ENCODE results near the gene EED.

Gene EED

DNA sequence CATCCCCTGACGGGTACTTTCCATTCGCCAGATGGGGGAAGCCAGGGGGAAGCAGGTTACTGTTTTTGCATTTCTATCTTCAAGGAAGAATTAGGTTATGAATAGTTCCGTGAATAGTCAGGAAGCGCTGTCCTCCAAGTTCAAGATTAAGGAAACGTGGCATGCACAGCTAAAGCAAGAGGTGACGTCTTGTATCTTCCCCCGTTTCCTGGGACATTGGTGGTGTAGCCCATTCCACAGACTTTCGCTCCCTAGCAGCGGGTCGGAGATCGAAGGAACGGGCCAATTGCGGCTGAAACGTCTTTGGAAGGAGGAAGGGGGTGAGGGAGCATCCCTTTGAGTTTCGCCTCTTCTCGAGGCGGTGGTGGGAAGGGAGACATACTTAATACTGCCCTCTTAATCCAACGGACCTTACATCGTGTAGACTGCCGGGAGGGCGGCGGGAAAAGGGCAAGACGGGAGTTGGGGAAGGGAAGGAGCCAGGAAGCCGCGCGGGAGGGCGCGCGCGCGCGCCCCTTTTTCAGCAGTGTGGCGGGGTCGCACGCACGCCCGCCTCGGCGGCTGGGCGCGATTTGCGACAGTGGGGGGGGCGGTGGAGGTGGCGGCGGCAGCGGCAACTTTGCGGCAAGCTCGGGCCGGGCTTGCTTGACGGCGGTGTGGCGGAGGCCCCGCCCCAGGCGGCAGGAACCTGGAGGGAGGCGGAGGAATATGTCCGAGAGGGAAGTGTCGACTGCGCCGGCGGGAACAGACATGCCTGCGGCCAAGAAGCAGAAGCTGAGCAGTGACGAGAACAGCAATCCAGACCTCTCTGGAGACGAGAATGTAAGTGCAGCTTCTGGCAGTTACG lies at the start of gene EED:
TSS of gene EED (plus strand) at position 232 of the 847 bp plus-strand sequence. CDS start at position 709, 477 bp downstream.
- DNase-seq = peak; percentile 99

GRCh38 chr11:86194998-86195397 lies 49.6 kb upstream of the EED start:
- DNase-seq = no peak

DNA sequence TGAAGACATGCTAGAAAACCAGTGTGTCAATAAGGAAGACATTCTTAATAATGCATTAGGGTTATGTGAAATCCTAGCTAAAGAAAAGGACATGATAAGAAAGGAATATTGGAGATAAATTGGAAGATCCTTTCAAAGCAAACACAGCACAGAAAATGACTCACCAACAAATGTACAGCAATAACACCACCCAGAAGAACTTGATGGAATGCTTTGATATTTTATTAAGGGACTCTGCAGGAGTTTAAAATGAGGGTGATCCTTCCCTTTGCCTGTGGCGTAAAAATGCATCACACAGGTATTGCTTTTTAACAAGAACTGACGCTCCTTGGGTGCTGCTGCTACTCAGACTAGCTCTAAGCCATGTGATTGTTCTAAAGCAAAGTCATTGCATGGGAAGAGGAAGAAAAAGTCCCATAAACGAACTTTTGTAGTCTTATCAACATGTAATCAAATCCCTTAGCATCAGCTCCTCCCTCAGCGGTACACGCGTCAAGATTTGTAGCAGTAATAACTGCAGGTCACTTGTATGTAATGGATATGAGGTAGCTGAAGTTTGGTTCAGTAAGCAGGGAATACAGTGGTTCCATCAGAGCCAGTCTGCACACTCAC lies 48.4 kb upstream of the EED start:
- no peak for DNase-seq

- DNase-seq = no peak
These were observed 47.6 kb upstream of the EED start for GRCh38 chr11:86196913-86197312.

DNA sequence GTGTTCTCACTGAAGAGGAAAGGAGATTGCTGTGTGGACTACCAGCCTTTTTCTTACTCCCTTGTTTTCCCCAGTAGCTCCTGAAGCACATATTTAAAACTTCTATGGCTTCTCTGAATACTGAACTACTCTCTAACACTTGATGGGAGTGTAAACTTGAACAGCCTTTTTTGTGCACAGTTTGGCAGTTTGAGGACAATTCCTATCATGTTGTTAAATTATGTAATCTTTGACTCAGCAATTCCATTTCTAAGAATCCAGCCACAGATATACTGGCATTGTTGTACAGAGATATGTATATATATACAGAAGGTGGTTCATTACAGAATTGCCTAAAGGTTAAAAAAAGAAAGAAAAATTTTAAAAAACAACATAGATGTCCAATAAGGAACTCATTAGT lies 47.1 kb upstream of the EED start:
- DNase-seq = no peak

- DNase-seq = no peak
These were observed 46.4 kb upstream of the EED start for GRCh38 chr11:86198139-86198538.

DNA sequence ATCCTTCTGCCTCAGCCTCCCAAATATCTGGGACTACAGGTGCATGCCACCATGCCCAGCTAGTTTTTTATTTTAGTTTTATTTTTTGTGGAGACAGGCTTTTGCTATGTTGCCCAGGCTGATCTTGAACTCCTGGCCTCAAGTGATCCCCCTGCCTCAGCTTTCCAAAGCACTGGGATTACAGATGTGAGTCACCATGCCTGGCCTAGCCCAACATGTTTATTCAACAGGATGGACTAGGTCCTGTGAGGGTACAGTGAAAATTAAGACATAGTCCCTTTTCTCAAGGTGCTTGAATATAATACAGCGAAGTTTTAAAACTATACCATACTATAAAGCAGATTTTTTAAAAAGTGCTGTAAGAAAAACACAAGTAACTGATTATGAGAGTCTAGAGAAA lies 45.2 kb upstream of the EED start:
- DNase-seq = no peak

GRCh38 chr11:86201371-86201884 lies 43.1 kb upstream of the EED start:
- no peak for DNase-seq

DNA sequence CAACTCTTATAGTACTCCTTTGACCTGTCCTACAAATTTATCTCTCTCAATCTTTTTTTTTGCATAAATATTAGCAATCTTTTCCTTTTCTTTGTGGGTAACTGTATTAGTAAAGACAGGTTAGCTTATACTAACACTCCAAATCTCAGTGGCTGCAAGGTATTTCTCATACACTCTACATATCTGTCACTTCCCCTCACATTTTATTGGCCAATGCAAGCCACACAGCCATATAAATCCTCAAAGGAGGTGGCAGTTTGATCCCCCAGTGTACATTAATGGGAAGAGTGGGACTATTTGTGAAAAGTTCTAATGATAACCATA lies 42.6 kb upstream of the EED start:
- no peak for DNase-seq

DNA sequence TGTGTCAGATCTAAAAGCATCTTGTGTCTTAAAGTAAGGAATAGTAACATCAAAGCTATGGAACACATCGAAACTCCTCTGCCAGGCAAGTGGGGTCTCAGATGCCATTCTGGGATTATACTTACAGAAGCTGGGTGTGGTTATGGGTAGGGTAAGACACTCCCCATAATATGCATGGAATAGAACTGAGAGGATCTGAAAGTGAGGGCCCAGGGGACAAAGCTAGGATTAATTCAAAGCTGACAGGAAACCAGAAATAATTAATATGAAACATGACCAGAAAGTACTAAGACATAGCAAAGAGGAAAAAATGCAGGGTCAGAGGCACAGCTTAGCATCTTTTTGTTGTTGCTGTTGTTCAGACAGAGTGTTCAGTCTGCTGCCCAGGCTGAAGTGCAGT lies 40.2 kb upstream of the EED start:
- no peak for DNase-seq

DNA sequence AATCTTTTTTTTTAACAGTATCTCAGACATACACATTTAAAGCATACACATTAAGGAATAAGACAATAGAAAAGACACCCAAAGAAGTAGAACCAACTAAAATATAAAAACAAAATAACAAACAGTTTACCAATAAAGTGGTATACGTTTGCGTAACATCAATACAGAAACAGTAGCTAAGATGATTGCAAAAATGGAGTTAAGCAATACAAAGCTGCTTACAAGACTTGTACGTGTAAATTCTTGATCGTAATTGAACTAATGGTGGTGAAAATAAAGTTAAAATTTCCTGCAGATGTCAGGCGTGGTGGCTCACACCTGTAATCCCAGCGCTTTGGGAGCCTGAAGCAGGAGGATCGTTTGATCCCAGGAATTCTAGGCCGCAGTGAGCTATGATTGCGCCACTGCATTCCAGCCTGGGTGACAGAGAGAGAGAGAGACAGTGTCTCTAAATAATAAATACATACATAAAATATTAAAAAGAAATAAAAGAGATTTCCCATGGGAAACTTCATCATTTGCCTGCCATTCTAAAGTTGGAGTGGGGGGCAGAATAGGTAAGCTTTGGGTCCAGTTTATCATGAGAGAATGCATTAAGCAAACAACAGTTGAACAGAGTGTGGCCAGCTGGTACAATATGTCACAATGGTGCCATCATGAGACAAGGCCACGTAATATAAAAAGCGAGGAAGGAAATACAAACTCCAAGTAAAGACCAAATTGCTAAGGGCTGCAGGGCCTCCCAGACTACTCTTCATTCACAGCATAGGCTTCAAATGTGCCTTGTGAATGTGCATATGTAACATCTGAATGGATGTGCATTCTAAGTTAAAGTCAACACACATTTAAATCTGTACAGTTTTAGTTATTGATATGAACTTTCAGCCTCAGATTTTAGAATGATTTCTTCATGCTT lies 38.9 kb upstream of the EED start:
- DNase-seq = no peak

GRCh38 chr11:86206337-86206695 lies 38.2 kb upstream of the EED start:
- no peak for DNase-seq

- DNase-seq = no peak
These were observed 37.1 kb upstream of the EED start for GRCh38 chr11:86207413-86207812.

DNA sequence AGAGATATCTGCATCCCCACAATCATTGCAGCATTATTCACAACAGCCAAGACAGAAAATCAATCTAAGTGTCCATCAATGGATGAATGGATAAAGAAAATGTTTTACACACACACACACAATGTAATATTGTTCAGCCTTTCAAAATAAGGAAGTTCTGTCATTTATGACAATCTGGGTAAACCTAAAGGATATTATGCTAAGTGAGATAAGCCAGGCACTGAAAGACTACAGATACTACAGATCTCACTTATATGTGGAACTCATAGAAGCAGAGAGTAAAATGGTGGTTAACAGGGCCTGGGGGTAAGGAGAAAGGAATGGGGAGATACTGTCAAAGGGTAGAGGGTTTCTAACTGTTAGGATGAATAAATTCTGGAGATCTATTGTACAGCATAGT lies 36.0 kb upstream of the EED start:
- no peak for DNase-seq

- no peak for DNase-seq
These were observed 34.5 kb upstream of the EED start for GRCh38 chr11:86209806-86210657.

GRCh38 chr11:86210898-86211297 lies 33.7 kb upstream of the EED start:
- no peak for DNase-seq

DNA sequence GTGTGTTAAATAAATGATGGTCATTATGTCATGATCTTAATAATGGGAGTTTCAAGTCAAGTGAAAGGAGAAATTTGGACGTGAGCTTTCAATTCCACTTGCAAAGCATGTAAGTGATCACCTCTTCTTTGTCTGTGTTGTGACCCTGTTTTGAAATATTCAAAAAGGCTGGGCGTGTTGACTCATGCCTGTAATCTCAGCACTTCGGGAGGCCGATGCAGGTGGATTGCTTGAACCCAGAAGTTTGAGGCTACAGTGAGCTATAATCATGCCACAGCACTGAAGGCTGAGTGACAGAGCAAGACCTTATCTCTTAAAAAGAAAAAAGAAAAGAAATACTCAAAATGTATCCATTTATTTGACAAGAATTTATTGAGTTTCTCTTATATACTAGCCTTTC lies 32.9 kb upstream of the EED start:
- DNase-seq = no peak

- no peak for DNase-seq
These were observed 32.4 kb upstream of the EED start for GRCh38 chr11:86212019-86212611.

DNA sequence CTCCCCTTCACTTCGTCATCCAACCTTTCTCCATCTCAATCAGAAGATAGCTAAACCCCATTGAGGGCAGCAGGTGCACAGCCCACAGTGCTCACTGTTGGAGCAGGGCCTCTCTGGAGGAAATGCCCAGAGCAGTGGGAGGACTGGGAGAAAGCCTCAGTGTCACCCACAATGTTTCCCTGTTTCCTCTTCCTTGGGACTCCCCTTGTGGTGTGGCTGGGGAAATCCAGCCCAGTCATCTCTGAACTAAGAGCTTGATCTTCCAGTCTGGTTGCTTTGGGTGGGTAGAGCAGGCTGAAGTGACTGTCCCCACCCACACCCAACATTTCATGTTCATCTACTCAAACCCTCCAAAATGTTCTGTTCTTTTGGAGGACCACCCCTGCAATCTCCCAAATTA lies 29.8 kb upstream of the EED start:
- DNase-seq = no peak

DNA sequence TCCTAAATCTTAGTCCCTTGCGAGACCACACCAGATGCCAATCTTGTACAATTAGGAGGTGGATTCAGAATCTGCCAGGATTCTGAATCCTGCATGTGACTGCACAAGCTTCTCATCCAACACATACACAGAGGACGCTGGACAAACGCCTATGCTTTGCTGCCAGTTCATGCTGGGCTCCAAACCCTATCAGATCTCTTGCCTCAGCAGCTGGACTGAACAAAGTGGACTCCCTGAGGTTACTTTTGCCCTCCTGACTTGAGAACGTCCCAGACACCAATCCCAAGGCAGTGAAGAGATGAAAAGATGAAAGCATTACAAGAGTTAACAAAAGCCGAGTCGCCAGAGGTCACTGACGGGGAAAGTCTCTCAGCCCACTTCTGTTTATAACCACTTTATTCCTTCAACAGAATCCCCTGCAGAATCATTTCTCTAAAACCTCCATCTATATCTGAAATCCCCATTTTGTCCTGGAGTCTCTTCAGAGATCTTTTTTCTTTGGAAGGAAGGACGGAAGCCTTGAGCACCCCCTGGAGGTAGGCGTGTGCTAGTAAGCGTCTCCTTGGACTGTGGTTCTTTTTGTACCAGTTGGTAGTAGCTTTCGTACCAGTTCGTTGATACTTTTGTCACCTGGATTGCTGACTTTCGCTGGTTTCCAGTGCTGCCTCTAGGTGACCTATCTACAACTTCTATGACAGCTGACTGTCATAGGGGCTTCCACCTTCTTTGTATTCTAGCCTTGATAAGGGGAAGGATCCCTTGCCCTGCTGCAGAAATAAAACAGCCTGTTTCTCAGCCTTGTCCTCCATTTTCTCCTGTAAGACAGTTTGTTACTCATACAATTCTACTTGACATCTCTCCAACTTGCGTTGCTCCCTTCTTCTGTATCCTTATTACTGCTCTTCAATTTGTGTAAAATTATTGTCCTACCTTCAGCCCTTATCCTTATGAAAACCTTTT lies 26.1 kb upstream of the EED start:
- peak; percentile 21 for DNase-seq

Measured in DMS79 treated with DMSO at 0.1 percent for 48 hours (cell line).